GM21737 (cell line): Measurements from ENCODE around the gene RHBDF1.

Source experiments
- ATAC-seq: cut with Tn5 transposase; IDR thresholded peaks from one replicate; pipeline ENCODE4 v1.9.1; 2021; ENCODE audit warnings: mild to moderate bottlenecking, moderate library complexity; ENCODE audit not compliant: unreplicated experiment

The RHBDF1 gene, protein sequence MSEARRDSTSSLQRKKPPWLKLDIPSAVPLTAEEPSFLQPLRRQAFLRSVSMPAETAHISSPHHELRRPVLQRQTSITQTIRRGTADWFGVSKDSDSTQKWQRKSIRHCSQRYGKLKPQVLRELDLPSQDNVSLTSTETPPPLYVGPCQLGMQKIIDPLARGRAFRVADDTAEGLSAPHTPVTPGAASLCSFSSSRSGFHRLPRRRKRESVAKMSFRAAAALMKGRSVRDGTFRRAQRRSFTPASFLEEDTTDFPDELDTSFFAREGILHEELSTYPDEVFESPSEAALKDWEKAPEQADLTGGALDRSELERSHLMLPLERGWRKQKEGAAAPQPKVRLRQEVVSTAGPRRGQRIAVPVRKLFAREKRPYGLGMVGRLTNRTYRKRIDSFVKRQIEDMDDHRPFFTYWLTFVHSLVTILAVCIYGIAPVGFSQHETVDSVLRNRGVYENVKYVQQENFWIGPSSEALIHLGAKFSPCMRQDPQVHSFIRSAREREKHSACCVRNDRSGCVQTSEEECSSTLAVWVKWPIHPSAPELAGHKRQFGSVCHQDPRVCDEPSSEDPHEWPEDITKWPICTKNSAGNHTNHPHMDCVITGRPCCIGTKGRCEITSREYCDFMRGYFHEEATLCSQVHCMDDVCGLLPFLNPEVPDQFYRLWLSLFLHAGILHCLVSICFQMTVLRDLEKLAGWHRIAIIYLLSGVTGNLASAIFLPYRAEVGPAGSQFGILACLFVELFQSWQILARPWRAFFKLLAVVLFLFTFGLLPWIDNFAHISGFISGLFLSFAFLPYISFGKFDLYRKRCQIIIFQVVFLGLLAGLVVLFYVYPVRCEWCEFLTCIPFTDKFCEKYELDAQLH

DNA sequence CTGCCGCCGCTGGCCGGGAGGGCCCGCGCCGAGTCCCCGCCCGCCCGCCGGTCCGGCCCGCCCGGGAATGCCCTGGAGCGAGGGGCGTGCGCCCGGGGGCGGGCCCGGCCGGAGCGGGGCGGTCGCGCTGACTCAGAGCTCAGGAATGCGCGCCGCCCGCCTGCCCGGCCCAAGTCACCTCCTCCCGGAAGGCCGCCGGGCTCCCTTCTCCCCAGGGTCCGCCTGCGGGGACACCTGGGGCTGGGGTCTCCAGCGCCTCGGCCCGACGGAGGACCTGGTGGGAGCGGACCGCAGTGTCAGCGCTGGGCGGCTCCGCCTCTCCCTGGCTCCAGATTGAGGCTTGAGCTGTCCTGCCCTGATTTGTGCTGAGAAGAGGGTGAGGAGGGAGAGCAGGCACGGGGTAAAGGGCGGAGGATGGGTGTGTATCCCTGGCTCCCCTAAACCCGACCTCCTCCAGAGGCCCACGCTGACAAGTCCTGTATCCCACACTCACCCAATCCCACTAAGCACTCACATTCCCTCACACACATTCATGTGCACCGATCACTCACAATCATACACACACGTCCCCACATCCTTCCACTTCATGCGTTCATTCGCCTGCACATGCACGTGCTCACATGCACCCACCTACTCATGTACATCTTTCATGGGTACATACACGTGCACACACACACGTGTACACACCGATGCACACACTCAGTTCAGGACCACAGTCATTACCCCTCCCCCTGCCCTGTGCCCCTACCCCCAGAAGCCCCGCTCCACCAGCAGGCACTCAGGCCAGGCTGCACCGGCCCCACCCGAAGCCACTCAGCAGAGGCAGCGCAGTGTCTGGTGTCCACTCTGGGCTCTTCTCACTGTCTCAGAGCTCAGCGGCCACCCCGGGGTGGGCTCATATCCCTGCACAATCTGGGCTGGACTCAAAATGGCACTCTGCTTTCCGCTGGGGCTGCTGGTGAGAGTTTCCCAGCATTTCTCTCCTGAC, at the start of gene RHBDF1:
Gene RHBDF1 (minus strand): TSS at position 71 of the 988 bp plus-strand sequence. CDS start 7,616 bp downstream, outside the sequence.
- ATAC-seq, result no peak

DNA sequence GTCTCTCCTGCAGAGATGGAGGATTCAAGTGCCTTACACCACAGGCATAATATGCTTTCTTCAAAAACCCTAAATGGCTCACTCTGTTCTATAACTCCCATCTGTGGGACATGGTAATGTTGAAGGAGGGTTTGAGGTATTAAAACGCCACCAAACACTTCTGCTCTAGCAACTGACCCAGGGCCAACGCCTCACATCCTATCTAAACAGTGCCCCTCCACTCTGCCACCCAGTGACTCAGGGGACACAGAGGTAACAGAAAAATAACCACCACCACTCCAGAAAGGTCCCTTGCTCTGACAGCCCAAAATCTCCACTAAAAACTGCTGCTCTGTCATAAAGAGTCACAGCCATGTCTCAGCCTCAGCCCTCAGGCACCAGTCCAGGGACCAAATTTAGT, 48.3 kb upstream of the RHBDF1 start:
- no peak for ATAC-seq

DNA sequence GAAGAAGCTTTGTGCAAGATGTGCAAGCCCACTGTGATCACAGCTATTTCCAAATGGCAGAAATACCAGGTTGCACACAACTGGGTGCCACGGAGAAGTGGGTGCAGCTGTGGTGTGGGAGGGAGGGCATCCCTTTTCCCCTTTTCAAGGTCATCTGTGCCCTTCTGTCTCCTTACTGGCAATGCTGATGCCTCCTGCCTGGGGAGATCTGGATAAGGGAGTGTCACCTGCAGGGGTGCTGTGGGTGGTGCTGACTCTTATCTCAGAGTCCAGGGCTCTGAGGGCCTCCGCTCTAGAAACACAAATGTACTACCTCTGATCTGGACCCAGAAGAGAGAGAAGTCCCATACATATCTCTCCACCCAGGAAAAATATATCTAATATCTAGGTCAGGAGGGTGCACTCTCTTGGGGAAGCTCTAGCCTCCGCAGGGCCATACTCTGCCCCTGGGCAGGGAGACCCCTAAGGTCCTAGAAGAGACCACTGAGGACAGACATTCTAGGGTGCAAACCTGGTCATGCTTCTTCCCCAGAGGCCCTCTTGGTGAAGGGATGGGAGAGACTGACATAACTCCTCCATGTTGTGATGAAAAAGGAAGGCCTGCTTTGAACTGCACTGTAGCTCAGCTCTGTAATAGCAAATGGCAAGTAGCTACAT, 47.5 kb upstream of the RHBDF1 start:
- no peak for ATAC-seq

DNA sequence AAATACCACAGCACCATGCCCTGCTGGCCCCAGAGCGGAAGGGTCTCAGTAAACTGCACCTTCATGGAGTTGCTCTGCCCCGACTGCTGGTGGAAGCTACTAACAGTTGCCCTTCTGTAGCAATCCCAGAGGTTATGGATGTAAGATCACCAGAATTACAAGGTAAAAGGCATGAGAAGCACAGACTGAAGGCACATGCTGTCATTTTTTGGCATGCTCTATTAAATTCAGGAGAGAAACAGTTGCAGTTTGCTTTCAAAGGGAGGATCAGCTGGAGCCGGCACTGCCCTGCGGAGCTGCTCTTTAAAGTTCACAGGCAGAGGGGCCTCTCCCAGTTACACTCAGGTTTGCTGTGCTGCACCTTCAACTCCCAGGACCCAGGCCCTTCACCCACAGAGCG, 46.9 kb upstream of the RHBDF1 start:
- ATAC-seq, result no peak

DNA sequence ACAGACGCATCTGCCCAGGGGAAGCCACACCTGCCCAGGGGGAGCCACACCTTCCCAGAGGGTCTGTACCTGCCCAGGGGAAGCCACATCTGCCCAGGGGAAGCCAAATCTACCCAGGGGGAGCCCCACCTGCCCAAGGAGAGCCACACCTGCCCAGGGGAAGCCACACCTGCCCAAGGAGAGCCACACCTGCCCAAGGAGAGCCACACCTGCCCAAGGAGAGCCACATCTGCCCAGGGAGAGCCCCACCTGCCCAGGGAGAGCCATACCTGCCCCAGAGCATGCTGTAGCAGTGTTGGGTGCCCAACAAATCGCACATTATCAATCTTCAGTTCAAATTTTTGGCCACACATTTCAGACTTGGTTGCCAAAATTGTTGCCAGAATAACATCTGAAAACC, 46.4 kb upstream of the RHBDF1 start:
- ATAC-seq, result no peak

DNA sequence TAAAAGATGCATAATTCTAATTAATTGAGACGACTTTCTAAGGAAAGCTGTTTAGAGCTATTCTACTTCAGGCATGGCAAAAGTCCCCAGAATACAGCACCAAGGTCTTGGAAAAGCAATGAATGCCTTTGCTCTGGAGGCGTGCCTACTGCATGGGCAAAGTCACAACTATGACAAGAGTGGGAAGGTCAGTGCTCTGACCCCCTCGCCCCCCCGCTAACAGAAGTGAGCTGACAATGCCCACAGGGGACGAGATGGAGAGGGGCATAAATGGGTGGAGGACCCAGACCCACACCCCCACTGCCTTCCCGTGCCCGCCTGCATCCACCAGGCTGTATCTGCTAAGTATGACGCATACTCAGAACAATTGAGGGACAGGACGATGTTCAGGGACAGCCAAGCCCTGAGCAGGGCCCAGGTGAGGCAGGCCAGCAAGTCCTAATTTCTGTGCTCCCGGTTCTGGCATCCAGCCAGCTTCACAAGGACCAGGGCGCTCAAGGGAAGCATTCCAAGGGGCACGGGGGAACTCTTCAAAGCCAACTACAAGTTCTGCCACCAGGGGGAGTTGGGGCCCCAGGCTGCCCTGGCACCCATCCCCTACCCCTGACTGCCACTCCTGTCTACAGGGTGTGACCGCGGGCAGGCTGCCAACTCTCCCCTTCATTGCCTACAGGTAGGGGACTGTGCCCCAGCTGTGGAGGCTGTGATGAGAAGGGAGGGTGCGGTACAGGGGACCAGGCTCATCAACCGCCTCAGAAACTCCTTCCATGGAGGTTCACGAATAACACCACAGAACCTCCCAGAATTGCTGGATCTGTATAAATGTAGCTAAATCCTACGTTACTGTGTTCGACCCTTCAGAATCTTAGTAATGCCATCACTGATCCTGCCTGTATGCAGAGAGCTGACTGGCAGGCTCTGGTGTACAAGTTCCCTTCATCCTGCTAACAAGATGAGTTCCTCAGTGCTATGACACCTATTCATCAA, 45.2 kb upstream of the RHBDF1 start:
- ATAC-seq, result no peak

DNA sequence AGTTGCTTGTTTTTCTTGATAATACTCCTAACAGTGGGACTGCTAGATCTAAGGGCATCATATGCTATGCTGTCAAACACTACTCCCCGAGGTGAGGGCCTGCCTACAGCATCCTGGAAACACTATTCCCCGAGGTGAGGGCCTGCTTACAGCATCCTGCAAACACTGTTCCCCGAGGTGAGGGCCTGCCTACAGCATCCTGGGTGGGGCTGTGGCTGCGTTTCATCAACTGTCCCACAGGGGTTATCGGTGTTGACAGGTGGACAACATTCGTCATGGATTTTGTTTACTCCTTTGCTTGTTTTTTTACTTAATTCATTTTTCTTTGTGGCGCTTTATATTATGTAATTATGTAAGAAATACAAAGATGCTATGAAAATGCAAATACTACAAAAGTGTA, 43.6 kb upstream of the RHBDF1 start:
- ATAC-seq, result no peak

DNA sequence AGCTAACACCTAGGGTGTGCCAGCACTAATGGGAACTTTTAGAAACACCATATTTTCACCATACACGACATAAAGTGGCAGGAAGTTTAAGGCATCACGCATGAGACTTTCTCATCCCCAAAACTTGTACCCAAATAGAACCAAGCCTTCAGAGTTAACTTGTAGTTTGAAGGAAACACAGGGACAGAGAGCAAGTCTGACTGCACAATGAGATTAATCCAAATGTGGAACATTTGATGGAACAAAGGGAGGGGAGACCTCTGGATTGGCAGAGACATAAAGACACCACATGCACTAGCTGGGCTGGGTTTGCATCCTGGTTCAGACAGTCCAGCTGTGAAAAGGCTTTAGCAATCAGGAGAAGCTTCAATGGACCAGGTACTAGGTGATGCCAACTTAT, 41.9 kb upstream of the RHBDF1 start:
- ATAC-seq, result no peak

DNA sequence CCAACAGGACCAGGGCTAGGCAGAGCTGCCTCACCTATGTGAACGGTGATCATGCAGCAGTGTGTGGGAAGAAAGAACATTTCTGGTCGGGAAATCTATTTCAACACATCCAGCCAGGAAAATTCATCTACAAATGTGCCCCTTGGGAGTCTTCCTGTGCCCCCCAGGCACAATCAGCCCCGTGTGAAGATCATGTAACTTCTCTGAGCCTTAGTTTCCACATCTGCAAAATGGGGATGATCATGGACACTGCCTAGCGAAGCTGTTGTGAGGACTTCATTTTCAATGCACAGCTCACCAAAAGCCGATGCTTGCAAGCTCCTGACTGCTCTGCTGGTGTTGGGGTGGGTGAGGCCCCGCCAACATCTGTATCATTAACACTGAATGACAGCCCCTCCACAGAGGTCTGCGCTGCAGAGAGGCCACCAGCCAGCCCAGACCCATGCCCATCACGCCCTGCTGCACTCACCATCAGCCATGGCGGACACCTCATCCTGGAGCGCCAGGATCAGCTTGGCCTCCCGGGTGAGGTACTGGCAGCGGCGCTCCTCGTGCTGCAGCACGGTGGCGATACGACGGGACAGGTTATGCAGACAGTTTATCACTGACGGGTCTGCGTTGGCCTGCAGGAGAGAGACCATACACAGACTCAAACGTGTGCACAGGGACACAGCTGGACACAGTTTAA, 39.9 kb upstream of the RHBDF1 start:
- ATAC-seq, result no peak

DNA sequence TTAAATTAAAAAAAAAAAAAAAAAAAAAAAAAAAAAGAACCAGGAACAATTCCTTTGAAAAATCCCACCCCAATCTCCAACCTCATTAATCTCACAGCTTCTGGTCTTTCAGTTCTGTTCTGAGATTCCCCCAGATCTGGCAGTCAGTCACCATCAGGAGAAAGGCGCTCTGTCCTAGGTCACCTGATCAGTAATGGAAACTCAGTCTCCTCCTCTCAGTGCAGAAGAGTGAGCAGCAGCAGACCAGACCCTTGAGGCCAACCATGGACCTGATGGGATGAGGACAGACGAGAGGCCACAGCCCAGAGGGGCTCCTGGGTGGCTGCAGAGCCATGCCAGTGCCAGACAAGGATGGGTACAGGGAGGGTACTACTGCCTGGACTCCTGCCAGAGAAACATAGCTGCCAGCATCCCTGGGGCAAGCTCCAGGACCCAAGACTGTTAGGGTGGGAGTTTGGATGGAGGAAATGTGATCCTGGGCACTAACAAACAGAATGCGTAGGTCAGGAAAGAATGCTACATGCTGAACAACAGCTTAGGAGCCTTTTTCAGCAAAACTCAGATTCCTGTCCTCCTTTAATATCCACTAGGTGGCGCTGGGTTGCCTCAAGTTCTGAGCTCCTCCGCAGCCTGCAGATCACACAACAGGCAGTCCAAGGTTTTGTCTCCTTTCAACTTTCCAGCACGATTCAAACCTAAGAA, 34.3 kb upstream of the RHBDF1 start:
- ATAC-seq, result no peak

DNA sequence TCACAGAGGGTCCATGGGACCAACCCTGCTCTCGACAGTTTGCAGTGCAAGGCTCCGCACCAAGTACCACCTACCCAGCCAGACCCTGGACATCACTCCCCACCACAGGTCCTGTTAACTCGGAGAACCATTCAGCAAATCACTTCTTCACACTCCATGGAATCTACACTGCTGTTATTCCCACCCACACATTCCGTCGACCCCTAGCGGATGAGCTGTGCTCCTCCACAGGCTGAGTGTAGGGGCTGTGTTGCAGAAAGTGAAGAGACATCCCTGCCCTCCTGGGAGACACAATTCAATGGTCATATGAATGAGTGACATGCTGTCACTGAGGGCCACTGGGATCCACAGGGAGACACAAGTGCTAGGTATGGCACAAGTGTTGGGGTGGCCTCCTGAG, 33.1 kb upstream of the RHBDF1 start:
- ATAC-seq, result no peak

DNA sequence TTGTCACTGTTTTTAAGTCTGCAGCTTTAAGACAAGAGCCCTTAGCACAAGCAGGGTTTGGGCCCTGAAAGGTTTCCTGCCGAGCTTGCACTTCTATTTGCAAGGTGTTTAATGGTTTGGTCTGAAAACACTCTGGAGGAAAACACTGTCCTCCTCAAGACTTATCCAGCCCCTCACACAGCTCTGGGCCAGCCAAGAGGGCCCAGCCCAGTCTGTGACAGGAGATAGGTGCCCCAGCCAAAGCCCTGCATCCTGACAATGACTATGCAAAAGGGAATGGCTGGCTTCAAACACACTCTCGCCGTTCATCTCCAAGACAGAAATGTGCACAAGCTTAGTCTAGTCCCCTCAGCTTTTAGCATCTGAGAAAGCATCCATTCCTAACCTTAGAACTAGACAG, 32.5 kb upstream of the RHBDF1 start:
- ATAC-seq, result no peak

DNA sequence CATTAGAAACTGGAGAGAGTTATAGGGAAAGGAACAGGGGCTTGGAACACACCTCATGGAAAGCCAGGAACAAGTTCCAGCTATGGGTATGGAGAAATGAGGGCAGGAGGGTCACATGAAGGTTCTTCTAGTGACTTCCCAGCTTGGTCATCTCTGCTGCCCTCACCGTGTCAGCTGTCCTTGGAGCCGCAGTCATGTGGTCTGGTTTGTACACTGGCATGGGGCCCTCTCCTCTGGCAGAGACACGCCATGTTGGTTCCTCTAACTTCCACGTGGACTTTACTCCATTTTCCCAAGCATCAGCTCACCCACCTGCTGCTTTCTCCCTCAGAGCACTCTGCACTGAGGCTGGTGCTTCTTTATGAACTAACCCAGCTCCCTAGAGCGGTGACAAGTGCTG, 31.9 kb upstream of the RHBDF1 start:
- no peak for ATAC-seq

DNA sequence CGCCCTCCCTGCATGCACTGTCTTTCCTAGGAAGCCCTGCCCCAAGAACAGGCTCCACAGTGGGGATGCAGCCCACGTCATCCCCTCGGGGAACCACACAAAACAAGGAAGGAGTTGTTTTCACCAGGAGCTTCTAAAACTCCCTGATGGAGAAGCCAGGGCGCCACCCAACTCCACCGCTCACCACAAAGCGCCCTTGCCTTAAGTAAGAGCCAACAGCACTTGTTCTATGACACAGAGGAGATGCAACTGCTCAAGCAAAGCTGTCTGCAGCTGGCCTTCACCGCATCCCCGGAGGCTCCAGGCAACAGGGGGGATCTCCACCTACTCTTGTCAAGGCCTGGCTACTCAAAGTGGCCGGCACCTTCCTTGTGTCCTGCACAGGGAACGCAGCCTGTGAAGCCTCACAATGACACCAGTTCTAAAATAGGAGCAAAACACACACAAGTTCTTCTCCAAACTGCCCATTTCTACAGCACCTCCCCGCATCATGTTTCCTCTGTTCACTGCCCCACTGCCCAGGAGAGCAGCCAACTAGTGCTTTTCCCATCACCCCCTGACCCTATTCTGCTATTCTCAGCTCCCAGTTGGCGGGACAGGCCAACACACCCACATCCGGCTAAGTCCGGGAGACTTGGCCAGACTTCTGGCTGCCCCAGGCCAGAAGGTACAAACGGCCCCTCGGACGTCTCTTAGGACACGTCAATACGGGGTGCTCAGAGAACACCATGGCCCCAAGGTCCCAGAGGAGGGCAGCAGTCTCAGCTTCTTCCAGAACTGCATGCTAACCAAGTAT, 29.8 kb upstream of the RHBDF1 start:
- no peak for ATAC-seq

DNA sequence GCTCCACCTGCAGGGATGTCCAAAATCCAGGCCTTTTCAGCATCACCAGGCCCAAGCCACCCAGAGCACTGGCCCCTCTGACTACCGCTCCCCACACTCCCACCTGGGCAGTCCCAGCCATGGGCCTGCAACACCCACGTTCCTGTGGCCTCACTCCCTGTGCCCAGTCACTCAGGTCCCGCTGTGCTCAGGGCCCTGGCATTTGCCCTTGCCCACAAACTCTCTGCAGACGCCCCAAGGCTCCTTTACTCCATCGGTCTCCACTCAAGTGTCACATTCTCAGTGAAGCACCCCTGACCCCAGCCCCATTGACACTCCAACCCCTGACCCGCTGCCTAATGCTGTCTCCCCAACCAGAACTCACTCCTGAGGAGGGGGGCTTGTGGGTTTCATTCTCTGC, 29.2 kb upstream of the RHBDF1 start:
- ATAC-seq, result no peak

DNA sequence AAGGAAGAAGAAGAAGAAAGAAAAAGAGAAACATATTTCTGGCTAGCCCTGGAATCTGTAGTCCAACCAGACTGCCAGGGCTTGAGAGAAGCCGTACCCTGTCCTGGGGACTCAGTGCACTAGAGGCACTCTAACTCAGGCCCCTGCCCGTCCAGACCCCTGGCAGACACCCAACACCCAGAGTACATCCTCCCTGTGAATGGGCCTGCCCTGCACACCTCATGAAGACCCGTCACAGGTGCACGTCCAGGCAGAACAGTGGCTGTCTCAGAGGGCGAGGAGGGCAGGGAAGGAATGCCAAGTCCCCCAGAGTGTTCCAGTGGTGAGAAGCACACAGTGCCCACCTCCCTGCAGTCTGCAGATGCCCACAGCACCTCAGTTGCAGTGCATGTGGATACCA, 28.6 kb upstream of the RHBDF1 start:
- no peak for ATAC-seq

DNA sequence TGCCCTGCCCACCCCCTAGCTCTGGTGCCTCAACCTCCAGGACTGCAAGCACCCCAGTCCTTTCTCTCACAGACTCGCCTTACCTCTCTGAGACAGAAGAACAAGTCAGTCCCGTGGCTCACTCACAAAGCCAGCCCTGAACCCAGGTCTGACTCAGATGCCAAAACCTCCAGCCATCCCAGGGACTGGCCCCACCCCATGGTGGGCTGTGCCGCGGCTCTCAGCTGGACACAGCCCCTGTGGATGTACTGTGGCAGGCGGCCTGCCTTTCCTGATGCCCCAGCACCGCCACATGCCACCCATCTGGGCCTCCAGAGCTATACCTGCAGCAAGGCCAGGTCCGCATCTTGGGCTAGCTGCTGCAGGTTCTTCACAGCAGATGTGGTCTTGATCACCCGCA, 25.4 kb upstream of the RHBDF1 start:
- ATAC-seq, result no peak
